BLaER1 (cell line): ENCODE data around the gene NOC2L.
A peak's percentile ranks its signal among the peaks of the same experiment; 100 is the strongest.

Source experiments
- H3K27ac ChIP-seq: shearing (Covaris generic); formaldehyde crosslinking; 2 replicates; pipeline ENCODE4 v1.8.1; 2022
- H3K27me3 ChIP-seq: shearing (Covaris generic); formaldehyde crosslinking; 2 replicates; pipeline ENCODE4 v1.8.1; 2022
- H3K36me3 ChIP-seq: shearing (Covaris generic); formaldehyde crosslinking; 2 replicates; pipeline ENCODE4 v1.8.1; 2022
- H3K4me1 ChIP-seq: shearing (Covaris generic); formaldehyde crosslinking; 2 replicates; pipeline ENCODE4 v1.8.1; 2022
- H3K4me2 ChIP-seq: shearing (Covaris generic); formaldehyde crosslinking; 2 replicates; pipeline ENCODE4 v1.8.1; 2022
- H3K4me3 ChIP-seq: shearing (Covaris generic); formaldehyde crosslinking; 2 replicates; pipeline ENCODE4 v1.8.1; 2022
- H3K9ac ChIP-seq: shearing (Covaris generic); formaldehyde crosslinking; 2 replicates; pipeline ENCODE4 v1.8.1; 2022
- H3K9me3 ChIP-seq: shearing (Covaris generic); formaldehyde crosslinking; 2 replicates; pipeline ENCODE4 v1.8.1; 2022
- H4K20me1 ChIP-seq: shearing (Covaris generic); formaldehyde crosslinking; 2 replicates; pipeline ENCODE4 v1.8.1; 2022
- Cebpa-rat ChIP-seq: shearing (Covaris generic); IDR thresholded peaks from 2 replicates; pipeline ENCODE4 v1.8.1; 2022

The NOC2L gene

DNA sequence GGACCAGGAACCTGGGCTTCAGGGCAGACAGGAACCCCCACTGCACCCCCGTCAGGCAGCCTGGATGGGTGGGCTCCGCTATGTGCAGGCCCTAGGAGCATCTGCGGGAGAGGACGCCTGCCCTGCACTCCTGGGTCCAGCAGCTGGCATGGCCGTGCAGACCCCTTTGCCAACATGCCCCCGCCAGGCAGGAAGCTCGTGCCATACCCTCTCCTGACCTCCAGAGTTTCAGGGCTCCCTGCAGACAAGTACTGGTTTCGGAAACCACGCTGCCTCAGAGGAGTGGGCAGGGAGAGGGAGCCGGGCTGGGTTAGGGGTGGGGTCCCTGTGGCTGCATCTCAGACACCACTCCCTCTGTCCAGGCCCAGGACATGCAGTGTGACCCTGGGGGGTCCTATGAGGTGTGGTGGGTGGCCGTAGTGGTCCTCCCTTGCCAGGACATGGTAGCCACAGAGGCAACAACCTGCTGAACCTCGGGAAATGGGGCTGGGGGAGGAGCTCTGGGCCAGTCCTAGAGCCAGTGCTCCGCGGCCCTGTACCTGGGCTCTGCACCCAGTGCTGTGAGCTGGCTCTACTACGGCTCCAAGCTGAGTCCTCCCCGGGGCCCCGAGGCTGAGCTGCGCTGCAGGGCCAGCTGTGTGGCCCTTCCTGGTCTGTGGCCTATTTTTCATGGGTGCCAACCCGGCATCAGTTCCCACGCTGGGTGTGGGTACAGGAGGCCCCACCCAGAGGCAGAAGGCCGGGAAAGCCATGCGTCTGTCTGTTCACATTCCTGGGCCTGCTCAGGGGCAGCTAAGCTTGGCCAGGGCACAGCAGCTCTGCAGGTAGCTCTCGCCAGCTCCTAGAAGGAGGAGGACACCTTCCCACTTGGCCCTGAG is 8.6 kb upstream of the NOC2L start:
- Histone ChIP-seq H3K9me3 (no peaks in the 10 kb centered on the region), H3K9ac (no peak overlapping the region), H3K4me3 (no peak overlapping the region), H3K4me2 (peak overlapping the region; percentile 97), H4K20me1 (peaks cover 8% of the 10 kb centered on the region; the same call in 1 of the 2 replicates), H3K4me1 (peaks cover 23% of the 10 kb centered on the region), H3K36me3 (peaks cover 25% of the 10 kb centered on the region), H3K27ac (no peak overlapping the region), H3K27me3 (peaks cover 37% of the 10 kb centered on the region)
- TF ChIP-seq Cebpa-rat, result no peak

DNA sequence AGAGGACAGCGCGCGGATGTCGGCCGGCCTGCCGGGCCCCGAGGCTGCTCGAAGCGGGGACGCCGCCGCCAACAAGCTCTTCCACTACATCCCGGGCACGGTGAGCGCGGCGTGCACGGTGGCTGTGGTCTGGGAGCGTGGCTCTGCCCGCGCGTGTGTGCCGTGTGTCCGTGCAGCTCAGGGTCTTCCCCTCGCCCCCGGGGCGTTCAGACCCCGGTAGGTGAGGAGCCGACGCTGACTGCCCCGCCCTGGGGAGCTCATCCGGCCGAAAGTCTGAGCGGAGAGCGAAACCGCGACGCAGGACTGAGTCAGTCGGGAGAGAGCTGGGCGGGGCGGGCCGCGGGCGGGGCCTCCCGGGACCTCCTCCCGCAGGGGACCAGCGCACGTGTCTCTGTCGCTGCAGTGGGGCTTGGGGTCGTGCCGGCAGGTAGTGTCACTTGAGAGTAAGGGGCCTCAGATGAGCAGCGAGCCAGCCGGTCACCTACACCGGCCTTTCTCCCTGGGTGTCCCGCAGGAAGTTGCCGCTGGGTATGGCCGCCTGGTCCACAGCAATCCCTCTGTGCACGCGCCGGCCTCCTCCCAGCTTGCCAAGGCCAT is 7.7 kb upstream of the NOC2L start:
- H3K36me3 ChIP-seq, result peaks cover 31% of the 10 kb centered on the region
- H3K27me3 ChIP-seq, result peaks cover 30% of the 10 kb centered on the region
- H4K20me1 ChIP-seq, result peaks cover 8% of the 10 kb centered on the region; the same call in 1 of the 2 replicates
- H3K4me1 ChIP-seq, result peaks cover 23% of the 10 kb centered on the region
- H3K27ac ChIP-seq, result no peak overlapping the region
- H3K9me3 ChIP-seq, result no peaks in the 10 kb centered on the region
- peak overlapping the region; percentile 56 for H3K9ac ChIP-seq
- H3K4me3 ChIP-seq, result peak overlapping the region; percentile 68
- peak overlapping the region; percentile 97 for H3K4me2 ChIP-seq
- TF ChIP-seq Cebpa-rat, result no peak

DNA sequence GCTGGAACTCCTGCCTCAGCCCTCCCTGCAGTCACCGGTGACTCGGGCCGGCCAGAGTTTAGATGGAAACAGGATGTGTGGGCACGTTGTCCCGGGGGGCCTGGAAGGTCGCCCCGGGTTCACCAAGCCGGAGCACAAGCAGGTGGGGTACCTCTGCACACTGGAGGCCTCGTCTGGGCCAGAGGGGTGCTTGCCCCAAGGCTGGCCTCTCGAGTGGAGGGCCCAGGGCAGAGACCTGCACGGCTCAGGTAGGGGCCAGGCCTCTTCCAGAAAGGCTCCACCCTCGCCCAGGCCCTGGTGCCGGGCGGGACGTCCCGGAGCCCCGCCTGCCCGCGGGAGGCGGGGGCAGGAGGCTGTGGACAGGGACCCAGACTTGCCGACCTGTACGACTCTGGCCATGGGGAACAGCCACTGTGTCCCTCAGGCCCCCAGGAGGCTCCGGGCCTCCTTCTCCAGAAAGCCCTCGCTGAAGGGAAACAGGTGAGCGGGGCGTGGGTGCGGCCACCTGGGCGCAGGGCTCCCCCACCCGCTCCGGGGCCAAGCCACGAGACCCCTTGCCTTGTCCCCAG is 7.2 kb upstream of the NOC2L start, which contains the start of gene PLEKHN1:
Gene PLEKHN1, plus strand, starts transcription at position 348 of the 569 bp plus-strand sequence. Its CDS starts 50 bp downstream, at position 398.
- H3K27ac ChIP-seq, result no peak within 1 kb of the TSS
- peaks cover 13% of the 10 kb centered on the region for H4K20me1 ChIP-seq
- H3K9ac ChIP-seq, result peak within 1 kb of the TSS; percentile 56

DNA sequence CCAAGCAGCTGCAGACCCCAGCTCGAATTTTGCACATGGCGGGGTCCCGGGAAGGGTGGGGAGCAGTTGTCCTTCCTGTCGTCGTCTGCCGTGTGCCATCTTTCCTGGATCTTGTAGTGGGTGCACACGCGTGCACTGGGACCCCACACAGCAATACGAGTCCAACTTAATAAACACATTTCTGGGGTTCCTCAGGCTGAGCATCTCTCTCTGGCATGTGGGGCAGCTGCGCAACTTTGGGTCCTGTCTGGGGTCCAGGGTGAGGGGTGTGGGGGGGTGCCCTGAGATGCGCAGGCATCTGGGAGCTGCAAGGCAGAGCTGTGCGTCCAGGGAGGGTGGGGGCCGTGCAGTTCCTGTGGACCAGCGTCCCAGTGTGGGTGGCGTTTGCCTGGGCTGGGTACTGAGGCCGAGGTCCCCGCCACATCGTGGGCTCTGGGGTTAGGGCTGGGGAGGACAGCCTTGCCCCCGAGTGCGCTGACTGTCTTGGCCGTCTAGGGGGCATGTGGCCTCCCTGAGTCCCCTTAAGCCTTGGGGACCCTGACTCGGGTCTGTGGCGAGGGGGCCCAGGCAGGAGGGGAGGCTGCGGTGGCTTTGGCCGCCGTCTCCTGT is 6.6 kb upstream of the NOC2L start:
- Histone ChIP-seq H3K36me3 (peaks cover 31% of the 10 kb centered on the region), H3K9me3 (no peaks in the 10 kb centered on the region), H3K27me3 (peaks cover 19% of the 10 kb centered on the region), H4K20me1 (peaks cover 15% of the 10 kb centered on the region), H3K4me1 (peaks cover 31% of the 10 kb centered on the region), H3K4me3 (no peak overlapping the region), H3K9ac (no peak overlapping the region), H3K4me2 (peak overlapping the region; percentile 97), H3K27ac (no peak overlapping the region)
- TF ChIP-seq Cebpa-rat, result no peak

More for the DNA sequence above, 7.2 kb upstream of the NOC2L start, which contains the start of gene PLEKHN1:
- peaks cover 28% of the 10 kb centered on the region for H3K4me1 ChIP-seq
- peaks cover 31% of the 10 kb centered on the region for H3K36me3 ChIP-seq
- H3K4me2 ChIP-seq, result peak within 1 kb of the TSS; percentile 97
- no peak for TF ChIP-seq Cebpa-rat
- peak within 1 kb of the TSS; percentile 68 for H3K4me3 ChIP-seq
- H3K9me3 ChIP-seq, result no peaks in the 10 kb centered on the region
- H3K27me3 ChIP-seq, result peaks cover 24% of the 10 kb centered on the region

DNA sequence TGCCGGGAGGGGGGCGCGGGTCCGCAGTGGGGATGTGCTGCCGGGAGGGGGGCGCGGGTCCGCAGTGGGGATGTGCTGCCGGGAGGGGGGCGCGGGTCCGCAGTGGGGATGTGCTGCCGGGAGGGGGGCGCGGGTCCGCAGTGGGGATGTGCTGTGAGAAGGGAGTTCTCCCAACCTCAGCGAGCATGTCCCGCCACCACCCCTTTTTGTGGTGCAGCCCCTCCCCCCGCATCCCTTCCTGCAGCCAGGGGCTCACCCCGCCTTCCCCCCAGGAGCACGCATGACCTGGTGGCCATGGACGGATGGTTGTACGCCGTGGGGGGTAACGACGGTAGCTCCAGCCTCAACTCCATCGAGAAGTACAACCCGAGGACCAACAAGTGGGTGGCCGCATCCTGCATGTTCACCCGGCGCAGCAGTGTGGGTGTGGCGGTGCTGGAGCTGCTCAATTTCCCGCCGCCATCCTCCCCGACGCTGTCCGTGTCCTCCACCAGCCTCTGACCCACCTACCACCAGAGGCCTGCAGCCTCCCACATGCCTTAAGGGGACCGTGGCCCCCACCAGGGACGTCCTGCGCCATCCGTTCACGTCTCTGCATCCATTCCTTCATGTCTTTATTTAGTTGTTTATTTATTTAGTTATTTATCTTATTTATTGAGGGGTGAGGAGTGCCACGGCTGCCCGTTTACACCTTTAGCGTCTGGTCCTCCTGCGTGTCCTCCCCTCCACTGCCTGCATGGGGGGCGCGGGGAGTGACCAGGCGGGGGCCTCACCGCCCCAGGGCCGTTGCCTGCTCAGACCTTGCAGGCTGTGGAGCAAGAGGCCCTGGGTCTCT is 5.9 kb upstream of the NOC2L start:
- no peaks in the 10 kb centered on the region for H3K9me3 ChIP-seq
- H3K36me3 ChIP-seq, result peaks cover 31% of the 10 kb centered on the region
- H3K4me1 ChIP-seq, result peaks cover 34% of the 10 kb centered on the region
- H3K9ac ChIP-seq, result no peak overlapping the region
- no peak overlapping the region for H3K27ac ChIP-seq
- peaks cover 12% of the 10 kb centered on the region; the same call in 1 of the 2 replicates for H3K27me3 ChIP-seq
- no peak overlapping the region for H3K4me2 ChIP-seq
- no peak for TF ChIP-seq Cebpa-rat
- peaks cover 15% of the 10 kb centered on the region for H4K20me1 ChIP-seq
- H3K4me3 ChIP-seq, result no peak overlapping the region

DNA sequence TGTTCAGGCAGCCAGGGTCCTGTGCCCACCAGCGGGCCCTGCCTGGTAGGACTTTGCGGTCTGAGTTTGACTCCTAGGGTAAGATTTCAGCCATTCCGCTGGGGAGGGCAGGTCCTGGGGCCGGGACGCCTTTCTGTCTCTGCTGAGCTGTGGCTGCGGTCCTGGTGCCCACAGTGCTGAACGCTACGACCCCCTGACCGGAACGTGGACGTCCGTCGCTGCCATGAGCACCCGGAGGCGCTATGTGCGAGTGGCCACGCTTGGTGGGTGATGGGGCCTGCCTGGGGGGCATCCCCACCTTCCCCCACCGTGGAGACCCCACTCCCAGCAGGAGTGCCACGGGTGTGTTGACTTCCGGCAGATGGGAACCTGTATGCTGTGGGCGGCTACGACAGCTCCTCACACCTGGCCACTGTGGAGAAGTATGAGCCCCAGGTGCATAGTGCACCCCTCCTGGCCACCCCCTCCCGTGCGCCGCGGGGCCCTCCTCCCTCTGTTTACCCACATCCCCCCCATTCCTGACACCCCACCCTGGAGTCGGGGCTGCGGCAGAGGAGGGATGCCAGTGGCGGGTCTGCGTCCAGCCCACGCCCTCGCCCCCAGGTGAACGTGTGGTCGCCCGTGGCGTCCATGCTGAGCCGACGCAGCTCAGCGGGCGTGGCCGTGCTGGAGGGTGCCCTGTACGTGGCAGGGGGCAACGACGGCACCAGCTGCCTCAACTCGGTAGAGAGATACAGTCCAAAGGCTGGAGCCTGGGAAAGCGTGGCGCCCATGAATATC is 4.9 kb upstream of the NOC2L start:
- Histone ChIP-seq H4K20me1 (peaks cover 15% of the 10 kb centered on the region), H3K27me3 (peaks cover 19% of the 10 kb centered on the region; the same call in 1 of the 2 replicates), H3K27ac (no peak overlapping the region), H3K9me3 (no peaks in the 10 kb centered on the region), H3K4me2 (no peak overlapping the region), H3K9ac (no peak overlapping the region), H3K4me3 (no peak overlapping the region), H3K4me1 (peaks cover 41% of the 10 kb centered on the region), H3K36me3 (peaks cover 31% of the 10 kb centered on the region)
- TF ChIP-seq Cebpa-rat, result no peak

DNA sequence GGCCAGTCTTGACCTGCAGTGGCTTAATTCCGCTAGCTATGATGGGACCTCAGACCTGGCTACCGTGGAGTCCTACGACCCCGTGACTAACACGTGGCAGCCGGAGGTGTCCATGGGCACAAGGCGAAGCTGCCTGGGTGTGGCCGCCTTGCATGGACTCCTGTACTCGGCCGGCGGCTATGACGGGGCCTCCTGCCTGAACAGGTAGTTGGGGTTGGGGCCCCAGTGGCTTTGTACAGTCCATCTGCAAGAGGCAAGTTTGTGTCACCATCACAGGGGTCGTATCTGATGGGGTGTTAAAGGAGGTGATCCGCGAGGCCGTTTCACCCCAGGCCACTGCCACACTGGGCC is 4.2 kb upstream of the NOC2L start:
- no peak overlapping the region for H3K4me2 ChIP-seq
- H3K4me3 ChIP-seq, result no peak overlapping the region
- H3K27me3 ChIP-seq, result peaks cover 19% of the 10 kb centered on the region; the same call in 1 of the 2 replicates
- peaks cover 31% of the 10 kb centered on the region for H3K36me3 ChIP-seq
- no peaks in the 10 kb centered on the region for H3K9me3 ChIP-seq
- no peak for TF ChIP-seq Cebpa-rat
- peaks cover 22% of the 10 kb centered on the region for H4K20me1 ChIP-seq
- peaks cover 43% of the 10 kb centered on the region for H3K4me1 ChIP-seq
- H3K9ac ChIP-seq, result no peak overlapping the region
- H3K27ac ChIP-seq, result no peak overlapping the region
